ENCODE data around the gene ARHGAP20. TPM values are rescaled to one million over a fixed set of nuclear protein-coding genes. Genes with fewer than 3 reads are reported as not detected.

Gene ARHGAP20
- total and polyA plus RNA-seq, 2 donors (not counting 1 experiment from before 2014, with no cell fraction given), result 9.4 to 18.1 TPM

DNA sequence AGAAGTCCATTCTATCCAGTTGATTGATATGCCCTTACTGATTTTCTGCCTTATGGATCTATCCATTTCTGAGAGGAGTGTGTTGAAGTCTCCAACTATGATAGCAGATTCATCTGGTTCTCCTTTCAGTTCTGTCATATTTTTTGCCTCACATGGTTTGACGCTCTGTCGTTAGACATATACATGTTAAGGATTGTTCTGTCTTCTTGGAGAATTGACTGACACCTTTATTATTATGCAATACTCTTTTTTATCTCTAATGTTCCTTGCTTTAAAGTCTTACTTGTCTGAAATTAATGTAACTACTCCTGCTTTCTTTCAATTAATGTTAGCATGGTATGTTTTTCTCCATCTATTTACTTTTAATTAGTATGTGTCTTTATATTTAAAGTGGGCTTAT lies 12.1 kb upstream of the ARHGAP20 start:
- H3K9me3 ChIP-seq (ENCODE audit: control insufficient read depth, insufficient read depth, low read depth, low read length), result no peaks in the 10 kb centered on the region
- H3K4me3 ChIP-seq (replicated peaks in 1 of 4; ENCODE audit: control extremely low read depth in 1 of 4, insufficient read depth in 1 of 4, low read depth in 3 of 4, low read length in 4 of 4), result no peak overlapping the region
- H3K9ac ChIP-seq (ENCODE audit: insufficient read depth, low read length), result no peak overlapping the region
- H4K20me1 ChIP-seq (ENCODE audit: control insufficient read depth, extremely low read depth, insufficient read depth, low read length), result no peaks in the 10 kb centered on the region
- no peaks in the 10 kb centered on the region for H3K79me2 ChIP-seq (ENCODE audit: control insufficient read depth, insufficient read depth, low read length)
- peaks cover 2% of the 10 kb centered on the region for H3K4me1 ChIP-seq (ENCODE audit: control insufficient read depth, extremely low read depth, insufficient read depth, low read length)
- H3K27me3 ChIP-seq (ENCODE audit: control insufficient read depth, insufficient read depth, low read length), result no peaks in the 10 kb centered on the region
- H3K27ac ChIP-seq (ENCODE audit: insufficient read depth, low read length), result no peak overlapping the region
- H2AFZ ChIP-seq (ENCODE audit: low read length), result no peak overlapping the region
- H3K4me2 ChIP-seq (ENCODE audit: extremely low read depth, insufficient read depth, low read length), result no peak overlapping the region
- TF ChIP-seq EZH2 (IDR thresholded peaks at IDR 0.05; ENCODE audit: low read length, missing control alignments), result no peak
- TF ChIP-seq, protein P1, sequence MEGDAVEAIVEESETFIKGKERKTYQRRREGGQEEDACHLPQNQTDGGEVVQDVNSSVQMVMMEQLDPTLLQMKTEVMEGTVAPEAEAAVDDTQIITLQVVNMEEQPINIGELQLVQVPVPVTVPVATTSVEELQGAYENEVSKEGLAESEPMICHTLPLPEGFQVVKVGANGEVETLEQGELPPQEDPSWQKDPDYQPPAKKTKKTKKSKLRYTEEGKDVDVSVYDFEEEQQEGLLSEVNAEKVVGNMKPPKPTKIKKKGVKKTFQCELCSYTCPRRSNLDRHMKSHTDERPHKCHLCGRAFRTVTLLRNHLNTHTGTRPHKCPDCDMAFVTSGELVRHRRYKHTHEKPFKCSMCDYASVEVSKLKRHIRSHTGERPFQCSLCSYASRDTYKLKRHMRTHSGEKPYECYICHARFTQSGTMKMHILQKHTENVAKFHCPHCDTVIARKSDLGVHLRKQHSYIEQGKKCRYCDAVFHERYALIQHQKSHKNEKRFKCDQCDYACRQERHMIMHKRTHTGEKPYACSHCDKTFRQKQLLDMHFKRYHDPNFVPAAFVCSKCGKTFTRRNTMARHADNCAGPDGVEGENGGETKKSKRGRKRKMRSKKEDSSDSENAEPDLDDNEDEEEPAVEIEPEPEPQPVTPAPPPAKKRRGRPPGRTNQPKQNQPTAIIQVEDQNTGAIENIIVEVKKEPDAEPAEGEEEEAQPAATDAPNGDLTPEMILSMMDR (conservative IDR thresholded peaks at IDR 0.05 in 1 of 2, IDR thresholded peaks at IDR 0.05 in 1 of 2; ENCODE audit: low read depth in 1 of 2, low read length in 2 of 2), result no peak
- no peak for DNase-seq (ENCODE audit: low read depth in 2 of 2)
- H3K36me3 ChIP-seq (ENCODE audit: control insufficient read depth, insufficient read depth, low read length), result no peaks in the 10 kb centered on the region

DNA sequence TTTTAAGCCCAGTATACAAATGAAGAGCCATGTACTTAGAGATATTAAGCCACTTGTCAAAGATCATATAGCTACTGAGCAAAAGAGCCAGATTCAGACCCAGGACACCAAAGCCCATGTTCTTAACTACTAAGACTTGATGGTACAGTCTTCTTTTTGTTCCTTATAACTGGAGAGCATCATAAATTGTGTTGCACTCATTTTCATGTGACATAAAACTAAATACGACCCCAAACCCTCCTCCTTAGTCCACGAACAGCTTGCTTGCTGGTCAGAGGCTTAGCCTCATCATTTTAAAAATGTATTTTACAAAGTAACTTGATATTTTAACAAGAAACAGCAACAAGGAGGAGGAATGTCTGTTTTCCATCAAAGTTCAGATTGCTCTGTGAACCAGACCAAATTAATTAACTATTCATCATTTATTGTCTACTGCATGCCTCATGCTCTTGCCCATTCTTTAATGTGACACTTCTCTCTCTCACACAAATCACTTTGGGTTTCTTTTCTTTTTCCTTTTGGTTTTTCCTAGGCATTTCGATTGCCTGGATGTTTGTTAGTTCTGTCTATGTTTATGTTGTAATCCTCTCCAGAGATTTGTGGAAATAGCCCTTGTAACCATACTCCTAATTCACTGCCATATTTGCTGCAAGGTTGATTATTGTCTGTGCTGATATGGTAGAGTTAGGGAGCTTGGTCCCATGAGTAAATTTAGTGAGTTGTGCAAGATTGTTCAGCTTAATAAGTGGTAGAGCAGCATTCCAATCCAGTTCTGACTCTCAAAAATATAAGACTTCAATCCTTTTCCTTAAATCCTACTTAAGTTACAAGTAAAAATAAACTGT lies 8.4 kb upstream of the ARHGAP20 start:
- H3K9ac ChIP-seq (ENCODE audit: insufficient read depth, low read length), result no peak overlapping the region
- no peaks in the 10 kb centered on the region for H4K20me1 ChIP-seq (ENCODE audit: control insufficient read depth, extremely low read depth, insufficient read depth, low read length)
- no peaks in the 10 kb centered on the region for H3K9me3 ChIP-seq (ENCODE audit: control insufficient read depth, insufficient read depth, low read depth, low read length)
- TF ChIP-seq, protein P1 (conservative IDR thresholded peaks at IDR 0.05 in 1 of 2, IDR thresholded peaks at IDR 0.05 in 1 of 2; ENCODE audit: low read depth in 1 of 2, low read length in 2 of 2), result no peak
- TF ChIP-seq EZH2 (IDR thresholded peaks at IDR 0.05; ENCODE audit: low read length, missing control alignments), result no peak
- no peak overlapping the region for H3K27ac ChIP-seq (ENCODE audit: insufficient read depth, low read length)
- H3K4me2 ChIP-seq (ENCODE audit: extremely low read depth, insufficient read depth, low read length), result no peak overlapping the region
- H3K4me3 ChIP-seq (replicated peaks in 1 of 4; ENCODE audit: control extremely low read depth in 1 of 4, insufficient read depth in 1 of 4, low read depth in 3 of 4, low read length in 4 of 4), result no peak overlapping the region
- no peaks in the 10 kb centered on the region for H3K79me2 ChIP-seq (ENCODE audit: control insufficient read depth, insufficient read depth, low read length)
- H2AFZ ChIP-seq (ENCODE audit: low read length), result no peak overlapping the region
- H3K4me1 ChIP-seq (ENCODE audit: control insufficient read depth, extremely low read depth, insufficient read depth, low read length), result peaks cover 2% of the 10 kb centered on the region
- H3K27me3 ChIP-seq (ENCODE audit: control insufficient read depth, insufficient read depth, low read length), result no peaks in the 10 kb centered on the region
- peak in 1 of 2 donors; percentile 58 for DNase-seq (ENCODE audit: low read depth in 2 of 2)
- no peaks in the 10 kb centered on the region for H3K36me3 ChIP-seq (ENCODE audit: control insufficient read depth, insufficient read depth, low read length)

DNA sequence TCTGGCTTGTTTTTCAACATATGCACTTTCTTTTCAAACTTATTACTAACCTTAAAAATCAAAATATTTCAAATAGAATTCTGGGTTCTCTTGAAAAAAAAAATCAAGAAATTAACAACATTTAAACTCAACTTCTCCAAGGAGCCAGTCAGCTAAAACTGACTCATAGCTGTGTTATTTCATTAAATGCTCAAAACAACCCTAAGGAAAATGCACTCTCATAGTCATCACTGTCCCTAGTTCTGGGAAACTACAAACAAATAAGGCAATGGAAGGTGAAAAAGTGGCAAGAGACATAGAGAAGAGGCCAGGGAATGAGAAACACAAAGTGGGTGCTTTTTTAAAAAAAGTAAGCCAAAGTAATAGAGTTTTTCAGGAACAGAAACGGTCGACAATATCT lies 4.1 kb upstream of the ARHGAP20 start:
- H3K9ac ChIP-seq (ENCODE audit: insufficient read depth, low read length), result no peak overlapping the region
- no peak overlapping the region for H3K4me2 ChIP-seq (ENCODE audit: extremely low read depth, insufficient read depth, low read length)
- H3K9me3 ChIP-seq (ENCODE audit: control insufficient read depth, insufficient read depth, low read depth, low read length), result no peaks in the 10 kb centered on the region
- DNase-seq (ENCODE audit: low read depth in 2 of 2), result peak; percentile 55 to 56
- no peak overlapping the region for H2AFZ ChIP-seq (ENCODE audit: low read length)
- H4K20me1 ChIP-seq (ENCODE audit: control insufficient read depth, extremely low read depth, insufficient read depth, low read length), result no peaks in the 10 kb centered on the region
- TF ChIP-seq, protein P1 (conservative IDR thresholded peaks at IDR 0.05 in 1 of 2, IDR thresholded peaks at IDR 0.05 in 1 of 2; ENCODE audit: low read depth in 1 of 2, low read length in 2 of 2), result no peak
- no peak for TF ChIP-seq EZH2 (IDR thresholded peaks at IDR 0.05; ENCODE audit: low read length, missing control alignments)
- H3K36me3 ChIP-seq (ENCODE audit: control insufficient read depth, insufficient read depth, low read length), result no peaks in the 10 kb centered on the region
- no peaks in the 10 kb centered on the region for H3K27me3 ChIP-seq (ENCODE audit: control insufficient read depth, insufficient read depth, low read length)
- H3K4me1 ChIP-seq (ENCODE audit: control insufficient read depth, extremely low read depth, insufficient read depth, low read length), result peaks cover 2% of the 10 kb centered on the region
- H3K4me3 ChIP-seq (replicated peaks in 1 of 4; ENCODE audit: control extremely low read depth in 1 of 4, insufficient read depth in 1 of 4, low read depth in 3 of 4, low read length in 4 of 4), result no peak overlapping the region
- no peak overlapping the region for H3K27ac ChIP-seq (ENCODE audit: insufficient read depth, low read length)
- H3K79me2 ChIP-seq (ENCODE audit: control insufficient read depth, insufficient read depth, low read length), result no peaks in the 10 kb centered on the region

Measured in fibroblast of lung (primary cell).